NCI-H2107 (cell line): ENCODE results near the gene UGT1A7.

Source experiments
- DNase-seq: peaks from one replicate; lab custom pipeline; 2025; lab: John Stamatoyannopoulos, UW

Gene UGT1A7

DNA sequence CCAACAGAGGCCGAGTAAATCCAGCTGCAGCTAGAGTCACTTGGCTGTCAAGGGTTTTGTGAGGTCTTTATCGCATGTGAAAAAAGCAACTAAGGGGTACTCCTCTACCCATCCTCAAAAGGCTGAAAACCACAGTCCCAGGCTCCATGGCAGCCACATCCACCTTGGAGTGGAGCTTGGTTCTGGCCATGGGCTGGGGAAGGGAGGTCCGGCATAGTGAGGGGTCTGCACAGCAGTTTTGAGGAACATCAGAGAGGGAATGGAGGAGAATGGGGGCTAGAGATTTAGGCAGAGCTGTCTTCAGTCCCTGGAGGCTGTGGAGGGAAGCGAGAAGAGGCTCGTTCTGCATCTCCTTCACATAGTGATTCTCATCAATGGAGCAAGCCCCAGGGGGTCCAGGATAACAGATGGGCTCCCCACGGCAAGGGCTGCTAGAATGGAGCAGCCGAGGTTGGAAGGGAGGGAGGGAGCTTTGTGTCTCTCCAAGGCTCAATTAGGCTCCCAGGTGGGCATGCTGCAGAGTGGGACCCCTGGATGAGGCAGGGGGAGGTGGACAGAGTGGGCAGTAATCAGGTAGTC is 117.5 kb downstream of the UGT1A7 start:
- no peak for DNase-seq

DNA sequence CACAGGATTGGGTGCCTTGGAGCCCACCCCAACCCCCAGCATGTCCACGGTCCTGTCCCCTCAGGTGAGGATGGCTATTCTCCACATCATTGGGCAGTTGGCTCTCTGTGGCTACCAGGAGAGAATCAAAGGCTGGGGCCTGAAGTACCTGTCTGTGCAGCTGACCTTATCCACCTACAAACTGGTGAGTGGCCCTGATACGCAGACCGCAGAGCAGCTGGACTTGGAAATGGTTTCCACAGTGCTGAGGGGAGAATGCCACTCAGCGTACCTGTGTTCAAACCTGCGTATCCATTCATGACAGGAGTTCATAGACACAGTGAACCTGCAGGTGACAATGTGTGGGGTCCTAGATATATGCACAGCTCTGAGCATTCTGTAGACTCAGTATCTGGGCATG is 118.0 kb downstream of the UGT1A7 start:
- no peak for DNase-seq

DNA sequence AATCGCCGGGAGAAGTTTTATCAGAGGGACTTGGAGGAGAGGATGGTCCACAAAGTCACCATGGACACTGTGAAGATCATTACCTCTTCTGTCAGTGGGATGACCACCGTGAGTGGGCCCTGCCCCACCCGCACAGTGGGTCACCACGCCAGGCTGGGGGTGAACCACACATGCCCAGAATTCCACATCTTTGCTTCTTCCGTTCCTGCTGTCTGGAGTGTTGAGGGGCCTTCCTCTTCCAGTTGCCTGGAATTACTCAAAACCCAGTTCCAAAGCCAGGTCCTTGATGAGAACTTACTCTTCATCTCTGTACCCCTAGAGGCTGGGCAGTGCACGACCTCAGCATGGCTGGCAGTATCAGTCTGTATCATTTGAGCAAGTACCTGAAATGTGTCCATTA is 118.5 kb downstream of the UGT1A7 start:
- DNase-seq: no peak

DNA sequence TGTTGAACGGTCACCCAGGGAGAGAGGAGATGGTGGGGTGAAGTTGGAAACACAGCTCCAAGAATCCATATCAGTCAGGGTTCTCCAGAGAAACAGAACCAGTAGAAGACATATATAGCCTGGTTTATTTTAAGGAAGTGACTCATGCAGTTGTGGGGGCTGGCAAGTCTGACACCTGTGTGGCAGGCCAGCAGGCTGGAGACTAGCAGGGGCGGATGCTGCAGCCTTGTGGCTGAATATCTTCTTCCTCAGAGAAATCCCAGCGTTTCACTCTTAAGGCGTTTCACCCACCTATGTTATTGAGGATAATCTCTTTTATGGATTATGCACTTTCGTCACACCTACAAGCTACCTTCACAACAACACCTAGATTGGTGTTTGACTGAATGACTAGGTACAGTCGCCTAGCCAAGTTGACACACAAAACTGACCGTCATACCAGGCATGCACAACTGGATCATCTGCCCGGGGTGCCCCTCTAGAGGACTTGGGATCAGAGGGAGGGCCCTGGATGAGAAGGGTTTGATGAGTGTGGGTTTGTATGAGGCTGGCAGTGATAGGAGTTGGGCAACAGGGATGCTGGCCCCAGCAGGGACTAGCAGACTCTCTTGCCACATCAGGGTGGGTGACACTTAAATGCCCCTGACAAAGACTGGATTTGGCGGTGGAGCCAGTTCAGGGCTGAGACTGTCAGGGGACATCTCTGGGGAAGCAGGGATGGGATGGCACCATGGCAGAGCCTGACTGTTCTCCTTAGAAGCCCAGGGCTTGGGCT is 119.8 kb downstream of the UGT1A7 start:
- DNase-seq: no peak

DNA sequence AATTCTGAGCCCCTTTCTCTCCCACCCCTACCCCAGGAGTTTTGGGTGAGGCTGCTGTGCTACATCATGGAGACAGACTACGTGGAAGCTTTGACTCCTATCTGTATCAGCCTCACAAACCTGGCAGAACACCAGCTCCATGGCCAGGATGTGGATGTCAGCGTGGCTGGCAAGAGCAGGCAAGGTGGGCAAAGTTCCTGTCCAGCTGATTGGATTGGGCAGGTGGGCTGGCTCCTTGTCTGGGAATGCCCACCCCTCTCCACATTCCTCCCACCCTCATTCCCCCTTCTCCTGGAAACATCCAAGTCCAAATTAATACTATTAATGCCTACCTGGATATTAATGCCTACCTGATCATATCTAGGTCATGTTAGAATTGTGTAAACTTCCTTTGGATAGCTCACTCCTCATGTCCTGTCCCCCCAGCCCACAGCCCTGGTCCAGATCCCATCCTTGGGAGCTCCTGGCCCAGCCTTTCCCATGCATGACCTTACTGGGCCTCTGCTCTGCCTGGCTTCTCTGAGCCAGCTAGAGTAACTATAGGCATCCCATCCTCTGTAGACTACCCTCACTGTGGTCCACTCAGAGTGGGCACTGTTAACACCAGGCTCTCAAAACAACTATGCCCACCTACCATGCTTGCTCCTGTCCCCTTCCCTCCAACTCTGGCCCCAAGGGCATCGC is 120.6 kb downstream of the UGT1A7 start:
- DNase-seq: no peak

DNA sequence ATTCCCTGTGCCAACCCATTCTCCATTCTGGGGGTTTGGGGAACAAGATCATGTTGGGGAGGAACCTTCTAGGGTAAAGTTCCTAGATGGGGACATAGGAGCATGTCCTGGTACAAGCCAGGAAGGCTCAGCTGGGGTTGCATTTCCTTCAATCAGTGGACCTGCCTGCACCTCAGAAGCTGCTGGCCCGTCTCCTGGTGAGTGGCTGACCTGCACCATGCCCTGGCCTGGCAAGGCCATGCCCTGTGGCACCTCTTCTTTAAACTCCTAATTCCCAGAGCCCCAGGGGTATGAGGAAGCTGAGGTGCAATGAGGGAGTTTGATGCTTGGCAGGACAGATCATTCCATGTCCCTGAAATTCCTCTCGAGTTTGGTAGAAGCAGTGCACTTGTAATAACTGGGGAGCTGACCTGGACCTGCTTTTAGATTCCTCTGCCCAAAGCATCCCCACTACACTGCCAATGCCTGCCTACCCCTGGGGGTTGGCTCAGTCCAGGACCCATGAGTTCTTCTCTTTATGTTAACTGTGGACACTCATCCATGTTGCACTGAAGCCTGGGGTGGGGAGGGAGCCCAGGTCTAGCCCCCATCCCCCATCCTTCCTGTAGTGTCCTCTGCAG is 121.7 kb downstream of the UGT1A7 start:
- DNase-seq: no peak

DNA sequence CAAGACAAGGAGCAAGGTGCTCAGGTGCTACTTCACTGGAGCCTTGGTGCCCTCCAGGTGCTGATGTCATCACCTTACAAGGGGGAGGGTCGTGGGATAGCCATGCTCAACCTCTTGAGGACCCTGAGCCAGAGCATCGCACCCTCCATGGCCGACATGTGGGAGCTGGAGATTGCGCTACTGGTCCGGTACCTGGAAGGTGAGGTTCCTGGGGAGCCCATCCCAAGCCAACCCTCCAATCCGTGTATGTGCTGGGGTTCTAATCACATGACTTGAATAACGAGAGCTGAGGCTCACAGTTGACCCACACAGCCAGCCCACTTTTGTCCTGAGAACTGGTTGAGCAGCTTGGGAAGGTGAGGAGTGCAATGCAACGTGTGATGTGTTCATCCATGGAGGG is 122.3 kb downstream of the UGT1A7 start:
- DNase-seq: no peak

DNA sequence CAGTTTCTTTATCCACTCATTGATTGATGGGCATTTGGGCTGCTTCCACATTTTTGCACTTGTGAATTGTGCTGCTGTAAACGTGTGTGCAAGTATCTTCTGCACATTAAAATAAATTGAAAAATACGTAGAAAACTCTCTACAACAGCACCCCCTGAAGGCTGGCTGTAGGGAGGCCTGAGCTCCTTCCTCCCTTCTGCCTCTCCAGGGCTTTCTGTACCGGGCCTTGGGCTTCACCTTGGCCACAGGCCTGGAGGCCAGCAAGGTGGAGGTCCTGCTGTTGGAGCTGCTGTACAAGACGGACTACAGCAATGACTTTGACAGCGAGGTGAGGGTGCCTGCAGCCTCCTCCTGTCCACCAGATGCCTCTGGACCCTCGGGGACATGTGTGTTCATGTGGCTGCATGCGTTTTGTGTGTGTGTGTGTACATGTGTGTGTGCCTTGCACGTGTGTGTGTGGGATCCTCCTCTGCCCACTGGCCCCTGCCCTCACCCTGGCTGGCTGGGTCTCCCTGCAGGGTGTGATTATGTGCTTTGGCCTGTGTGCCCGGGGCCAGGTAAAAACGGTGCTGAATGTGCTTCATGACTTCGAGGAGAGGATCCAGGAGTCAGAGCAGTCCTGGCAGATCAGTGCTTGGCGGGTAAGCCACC is 125.6 kb downstream of the UGT1A7 start:
- DNase-seq: no peak

DNA sequence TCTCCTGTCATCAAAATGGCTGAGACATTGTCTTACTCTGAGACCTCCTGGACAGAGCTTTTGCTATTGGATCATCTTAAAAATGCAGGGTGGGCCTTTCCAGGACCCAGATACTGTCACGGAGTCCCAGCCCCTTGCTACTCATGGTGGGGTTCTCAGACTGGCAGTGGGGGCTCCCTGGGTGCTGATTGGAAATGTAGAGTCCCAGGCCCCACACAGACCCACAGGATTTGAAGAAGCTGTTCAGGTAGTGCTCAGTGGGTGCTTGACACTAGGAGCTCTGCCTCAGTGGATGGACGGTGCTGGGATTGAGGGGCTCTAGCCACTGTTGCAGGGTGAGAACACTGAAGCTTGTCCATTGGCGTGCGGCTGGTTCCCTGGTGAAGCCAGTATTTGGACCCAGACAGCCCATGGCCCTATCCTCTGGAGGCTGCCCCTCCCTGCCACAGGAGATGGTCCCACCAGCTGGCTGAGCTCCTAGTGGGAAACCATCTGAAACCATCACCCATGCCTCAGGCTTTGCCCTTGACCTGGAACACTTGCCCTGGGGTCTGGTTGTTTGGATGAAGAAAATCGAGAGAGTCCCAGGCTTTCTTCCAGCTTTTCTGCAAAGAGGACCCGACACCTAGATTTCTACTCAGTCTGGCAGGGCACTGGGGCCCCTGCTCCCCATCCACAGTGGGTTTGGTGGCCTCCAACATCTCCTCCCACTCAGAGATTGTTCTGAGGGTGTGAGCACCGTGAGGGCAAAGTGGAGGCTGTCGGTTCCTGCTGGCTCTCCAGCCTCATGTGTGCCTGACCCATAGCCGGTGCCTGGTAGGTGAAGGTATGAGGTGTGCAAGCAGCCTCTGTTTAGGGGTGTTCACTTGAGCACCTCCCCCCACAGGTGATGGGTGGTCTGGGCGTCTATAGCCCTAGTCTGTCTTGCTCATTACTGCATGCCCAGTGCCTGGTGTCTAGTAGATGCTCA is 126.5 kb downstream of the UGT1A7 start:
- no peak for DNase-seq

DNA sequence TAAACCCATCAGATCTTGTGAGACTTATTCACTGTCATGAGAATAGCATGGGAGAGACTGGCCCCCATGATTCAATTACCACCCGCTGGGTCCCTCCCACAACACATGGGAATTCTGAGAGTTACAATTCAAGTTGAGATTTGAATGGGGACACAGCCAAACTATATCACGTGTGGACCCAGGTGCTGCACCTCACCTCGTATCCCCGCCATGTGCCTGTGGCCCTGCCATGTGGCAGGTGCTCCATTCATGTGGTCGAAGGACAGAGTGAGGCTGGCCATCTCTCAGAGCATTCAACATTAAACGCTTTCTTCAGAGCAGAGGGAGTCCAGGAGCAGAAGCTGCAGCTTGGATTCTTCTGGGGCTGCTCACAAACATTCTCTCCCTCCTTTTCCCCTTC is 128.7 kb downstream of the UGT1A7 start:
- DNase-seq: no peak

DNA sequence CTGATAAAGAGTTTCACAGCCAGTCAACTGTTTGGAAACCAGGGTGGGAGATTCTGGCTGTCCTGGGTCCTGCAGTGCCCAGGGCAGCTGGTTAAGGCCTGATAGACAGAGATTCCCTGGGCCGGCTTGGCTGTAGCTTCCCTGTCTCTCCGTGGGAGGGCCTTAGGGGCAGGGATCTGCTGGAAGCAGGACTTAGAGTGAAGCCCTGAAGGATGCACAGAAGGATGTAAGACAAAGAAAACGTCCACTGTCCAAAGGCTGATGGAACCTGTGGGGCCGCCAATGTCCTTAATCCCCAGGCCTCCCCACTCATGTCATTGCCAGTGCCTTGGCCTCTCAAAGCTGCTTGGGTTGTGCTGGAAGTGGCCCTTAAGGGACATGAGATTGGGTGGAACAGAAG is 129.4 kb downstream of the UGT1A7 start:
- DNase-seq: no peak

DNA sequence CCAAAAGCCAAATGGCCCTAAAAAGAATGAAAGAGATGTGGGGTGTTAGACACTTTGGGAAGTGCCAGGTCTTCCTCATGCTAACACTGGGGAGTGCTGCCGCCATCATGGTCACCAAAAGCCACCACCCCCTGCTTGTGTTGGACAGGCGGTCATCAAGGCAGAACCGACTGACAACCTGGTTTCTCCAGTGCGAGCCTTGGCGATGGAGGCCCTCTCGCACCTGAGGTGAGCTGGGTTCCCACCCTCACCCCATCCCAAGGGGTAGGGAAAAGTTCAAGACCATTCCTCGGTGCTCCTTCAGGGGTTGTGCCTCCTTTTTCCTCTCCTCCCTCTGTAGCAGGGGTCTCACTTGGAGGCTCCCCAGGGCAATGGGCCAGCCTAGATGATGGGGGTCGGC is 130.0 kb downstream of the UGT1A7 start:
- DNase-seq: no peak

DNA sequence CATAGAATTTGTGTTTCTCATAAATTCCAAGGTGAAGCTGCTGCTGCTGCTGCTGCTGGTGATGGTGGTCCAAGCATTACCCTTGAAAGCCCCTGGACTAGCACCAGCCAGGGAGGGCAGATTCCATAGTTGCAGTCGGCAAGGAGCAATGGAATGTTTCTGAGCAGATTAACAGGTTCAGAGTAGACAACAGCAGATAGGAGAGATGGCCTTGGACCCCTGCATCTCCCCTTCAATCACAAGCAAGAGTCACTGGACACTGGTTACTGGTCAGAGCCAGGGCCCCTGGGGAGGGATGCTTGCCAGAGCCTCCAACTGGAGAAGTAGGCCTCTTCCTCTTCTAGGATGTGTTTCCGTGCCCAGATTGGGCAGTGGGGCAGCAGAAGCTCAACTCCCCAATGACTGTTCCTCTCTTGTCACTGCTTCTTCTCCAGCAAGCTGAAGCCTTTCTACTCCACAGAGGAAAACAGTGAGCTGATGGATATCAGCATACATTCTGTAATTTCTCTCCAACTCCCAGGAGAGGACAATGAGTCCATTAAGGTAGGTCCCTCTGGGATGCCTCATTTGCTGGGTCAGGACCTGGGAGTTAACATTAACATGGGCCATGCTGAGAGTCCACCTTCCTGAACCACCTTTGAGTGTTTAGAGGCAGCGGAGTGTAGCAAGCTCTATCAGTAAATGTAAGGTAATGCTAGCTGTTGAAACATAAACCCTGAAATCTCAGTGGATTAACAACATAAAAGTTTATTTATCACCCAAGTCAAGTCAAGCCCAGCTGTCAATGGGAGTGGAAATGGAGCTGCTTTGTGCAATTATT is 131.7 kb downstream of the UGT1A7 start:
- DNase-seq: no peak

DNA sequence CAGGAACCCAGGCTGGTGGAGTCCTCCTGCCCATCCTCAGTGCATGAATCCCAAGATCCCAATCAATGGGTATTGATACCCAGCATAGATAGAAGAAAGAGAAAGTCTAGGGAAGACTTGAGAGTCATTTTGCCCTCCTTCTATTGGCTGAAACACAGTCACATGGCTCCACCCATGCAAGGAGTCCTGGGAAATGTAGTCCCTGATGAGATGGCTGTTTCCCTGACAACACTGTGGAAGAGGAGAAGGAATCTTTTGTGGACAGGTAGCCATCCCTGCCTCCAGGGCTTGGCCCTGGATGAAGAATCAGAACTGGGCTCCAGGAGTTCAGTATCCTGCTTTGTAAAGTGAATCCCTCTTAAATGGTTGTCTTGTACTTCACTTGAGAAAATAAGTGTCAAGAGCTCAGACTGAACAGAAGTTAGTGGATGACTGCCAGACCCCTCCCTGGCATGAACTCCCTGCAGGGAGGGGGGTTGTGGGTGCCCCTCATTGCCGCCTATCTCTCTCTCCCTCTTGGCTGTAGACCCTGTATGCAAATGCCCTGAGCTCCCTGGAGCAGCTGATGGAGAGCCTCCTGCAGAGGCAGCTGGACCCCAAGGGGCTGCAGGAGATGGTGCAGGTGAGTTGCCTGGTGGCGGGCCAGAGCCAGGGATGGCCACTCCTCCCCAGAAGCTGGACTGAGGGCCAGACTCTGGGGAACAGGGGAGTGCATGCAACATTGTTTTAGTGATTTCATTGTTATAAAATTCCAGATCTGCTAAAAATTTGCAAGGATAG is 132.5 kb downstream of the UGT1A7 start:
- DNase-seq: no peak

DNA sequence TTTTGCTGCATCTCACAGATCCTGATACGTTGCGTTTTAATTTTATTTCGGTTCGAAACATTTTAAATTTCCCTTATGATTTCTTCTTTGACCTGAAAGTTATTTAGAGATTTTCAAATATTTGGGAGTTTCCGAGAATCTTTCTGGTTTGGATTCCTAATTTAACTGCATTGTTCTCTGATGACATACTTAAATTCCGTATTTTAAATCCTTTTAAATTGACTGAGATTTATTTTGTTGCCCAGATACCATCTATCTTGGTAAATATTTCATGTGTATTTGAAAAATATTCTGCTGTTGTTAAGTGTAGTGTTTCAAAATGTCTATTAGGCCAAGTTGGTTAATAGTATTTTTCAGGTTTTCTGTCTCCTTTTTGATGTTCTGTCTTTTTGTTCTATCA is 134.2 kb downstream of the UGT1A7 start:
- no peak for DNase-seq

DNA sequence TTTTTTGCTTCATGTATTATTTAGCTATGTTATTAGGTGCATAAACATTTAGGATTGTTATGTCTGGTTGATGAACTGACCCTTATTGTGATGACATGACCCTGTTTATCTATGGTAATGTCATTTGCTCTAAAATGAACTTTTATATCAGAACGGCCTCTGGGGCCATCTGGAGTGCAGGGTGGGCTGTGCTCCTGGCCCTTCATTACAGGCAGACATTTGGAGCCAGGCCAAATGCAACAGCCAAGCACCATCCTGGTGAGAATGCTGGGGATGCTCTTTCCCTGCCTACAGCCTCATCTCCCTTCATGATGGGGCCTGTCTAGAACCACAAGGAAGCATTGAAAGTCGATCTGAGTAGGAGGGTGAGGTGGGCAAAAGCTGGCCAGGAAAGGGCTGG is 134.6 kb downstream of the UGT1A7 start:
- no peak for DNase-seq

DNA sequence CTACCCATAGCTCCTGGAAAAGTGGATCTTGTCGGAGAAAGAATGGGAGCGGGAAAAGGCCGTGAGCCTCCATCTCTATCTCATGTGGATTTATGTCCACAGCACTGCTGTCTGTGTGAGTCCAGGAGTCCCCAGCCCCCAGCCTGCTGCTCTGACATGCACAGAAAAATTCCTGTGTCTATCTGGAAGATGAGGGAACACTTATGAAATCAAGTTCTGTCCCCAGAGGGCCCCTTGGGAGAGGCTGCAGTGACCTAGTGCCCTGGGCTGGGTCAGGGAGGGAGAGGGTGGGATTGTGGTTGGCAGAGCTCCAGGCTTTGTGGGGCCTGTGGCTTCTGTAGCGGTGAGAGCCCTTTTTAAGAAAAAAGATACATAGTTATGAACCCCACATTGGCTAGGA is 135.1 kb downstream of the UGT1A7 start:
- no peak for DNase-seq

DNA sequence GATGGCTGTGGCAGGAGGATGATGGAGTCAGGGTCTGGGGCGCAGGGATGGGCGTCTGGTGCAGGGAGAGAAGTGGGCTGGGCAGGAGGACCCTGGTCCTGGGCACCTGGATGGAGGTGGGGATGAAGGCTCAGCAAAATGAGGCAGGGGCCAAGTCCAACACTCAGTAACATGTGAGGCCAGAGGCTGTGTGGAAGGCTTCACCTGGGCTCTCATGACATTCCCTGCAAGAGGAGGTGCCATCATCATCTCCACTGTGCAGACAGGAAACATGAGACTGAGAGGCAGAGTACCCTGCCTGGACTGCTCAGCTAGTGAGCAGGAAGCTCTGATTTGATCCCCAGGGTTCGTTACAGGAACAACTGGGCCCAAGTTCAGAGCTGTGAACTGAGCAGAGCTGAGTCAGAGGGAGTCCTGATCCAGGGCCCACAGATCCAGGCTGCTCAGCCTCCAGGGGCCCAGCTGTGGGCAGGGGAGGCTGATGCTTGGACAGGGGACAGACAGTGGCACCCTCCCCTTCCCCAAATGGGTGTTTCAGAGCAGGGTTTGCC is 135.7 kb downstream of the UGT1A7 start:
- DNase-seq: no peak

DNA sequence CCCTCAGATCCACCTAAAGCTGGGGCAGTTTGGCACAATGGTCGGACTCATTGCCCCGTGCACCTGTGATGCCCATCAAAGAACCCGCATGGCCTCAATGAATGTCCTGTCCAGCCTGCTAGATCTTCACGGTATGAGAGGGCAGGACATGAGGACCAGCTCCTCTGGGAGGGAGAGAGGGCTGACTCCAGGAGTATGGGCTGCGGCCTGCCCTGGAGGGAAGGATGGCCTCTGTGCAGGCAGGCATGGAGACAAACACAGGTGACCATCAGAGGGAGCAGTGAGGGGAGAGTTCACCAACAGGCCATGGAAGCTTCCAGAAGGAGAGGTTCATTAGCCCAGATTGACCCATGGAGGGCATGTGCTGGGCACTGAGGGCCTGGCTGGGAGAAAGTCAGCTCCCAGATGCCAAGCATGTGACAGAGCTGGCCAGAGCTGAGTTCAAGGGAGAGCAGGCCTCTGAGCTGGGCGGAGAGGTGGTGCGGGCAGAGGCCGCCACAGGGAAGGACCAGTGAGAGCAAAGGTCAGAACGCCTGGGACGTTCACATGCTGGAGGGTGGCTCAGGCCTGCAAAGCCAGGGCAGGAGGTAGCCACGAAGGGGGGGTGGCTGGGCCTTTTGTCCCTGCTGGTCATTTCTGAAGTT is 136.4 kb downstream of the UGT1A7 start:
- DNase-seq: no peak
